Measurements from ENCODE around the gene MEX3D.

DNA sequence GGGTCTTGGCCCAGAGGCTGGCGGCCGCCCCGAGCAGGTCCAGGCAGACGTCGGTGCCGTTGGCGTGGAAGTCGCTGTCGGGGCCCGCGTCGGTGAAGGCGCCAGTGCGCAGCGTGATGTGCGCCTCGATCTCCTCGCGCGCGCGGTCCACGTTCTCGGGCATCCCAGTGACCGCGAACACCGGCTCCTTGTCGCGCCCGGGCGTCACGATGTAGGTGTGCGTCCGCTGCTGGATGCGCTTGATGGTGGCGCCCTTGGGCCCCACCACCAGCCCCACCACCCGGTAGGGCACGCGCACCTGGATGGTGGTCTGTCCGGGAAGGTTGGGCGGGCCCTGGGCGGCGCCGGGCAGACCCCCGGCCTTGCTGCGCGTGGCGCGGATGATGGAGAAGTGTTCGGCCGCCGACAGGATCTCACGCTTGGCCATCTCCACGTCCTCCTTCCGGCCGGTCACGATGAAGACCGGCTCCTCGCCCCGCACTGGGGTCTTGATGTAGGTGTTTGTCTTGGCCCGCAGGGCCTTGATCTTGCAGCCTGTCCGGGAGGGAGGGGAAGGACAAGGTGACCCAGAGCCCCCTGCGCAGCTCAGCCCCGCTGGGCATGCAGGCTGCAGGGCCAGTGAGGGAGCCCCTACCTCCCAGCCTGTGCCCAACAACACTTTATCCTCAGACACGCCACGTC lies 11.6 kb downstream of the MEX3D start:
- TF ChIP-seq TAF1 (IDR thresholded peaks at IDR 0.05; ENCODE audit: low read depth, low read length) (no peak), POLR2A (IDR thresholded peaks at IDR 0.05; ENCODE audit: low read depth, low read length) (no peak)
